ENCODE results near the gene C16orf95. TPM values are rescaled to one million over a fixed set of nuclear protein-coding genes. Genes with fewer than 3 reads are reported as not detected.

C16orf95 gene
- total RNA-seq, 1 donor from 2014 or later = 6.3 TPM

- TF ChIP-seq, protein P1, sequence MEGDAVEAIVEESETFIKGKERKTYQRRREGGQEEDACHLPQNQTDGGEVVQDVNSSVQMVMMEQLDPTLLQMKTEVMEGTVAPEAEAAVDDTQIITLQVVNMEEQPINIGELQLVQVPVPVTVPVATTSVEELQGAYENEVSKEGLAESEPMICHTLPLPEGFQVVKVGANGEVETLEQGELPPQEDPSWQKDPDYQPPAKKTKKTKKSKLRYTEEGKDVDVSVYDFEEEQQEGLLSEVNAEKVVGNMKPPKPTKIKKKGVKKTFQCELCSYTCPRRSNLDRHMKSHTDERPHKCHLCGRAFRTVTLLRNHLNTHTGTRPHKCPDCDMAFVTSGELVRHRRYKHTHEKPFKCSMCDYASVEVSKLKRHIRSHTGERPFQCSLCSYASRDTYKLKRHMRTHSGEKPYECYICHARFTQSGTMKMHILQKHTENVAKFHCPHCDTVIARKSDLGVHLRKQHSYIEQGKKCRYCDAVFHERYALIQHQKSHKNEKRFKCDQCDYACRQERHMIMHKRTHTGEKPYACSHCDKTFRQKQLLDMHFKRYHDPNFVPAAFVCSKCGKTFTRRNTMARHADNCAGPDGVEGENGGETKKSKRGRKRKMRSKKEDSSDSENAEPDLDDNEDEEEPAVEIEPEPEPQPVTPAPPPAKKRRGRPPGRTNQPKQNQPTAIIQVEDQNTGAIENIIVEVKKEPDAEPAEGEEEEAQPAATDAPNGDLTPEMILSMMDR (conservative IDR thresholded peaks at IDR 0.05) = no peak
- Mint-ChIP-seq H3K27ac (no peak overlapping the region), H3K4me1 (ENCODE audit: unreplicated experiment) (no peaks in the 10 kb centered on the region), H3K9me3 (peaks cover 5% of the 10 kb centered on the region), H3K4me3 (no peak overlapping the region), H3K27me3 (no peaks in the 10 kb centered on the region), H3K36me3 (peaks cover 3% of the 10 kb centered on the region)
- DNase-seq (ENCODE audit: extremely low spot score, unreplicated experiment) = no peak
Observed at GRCh38 chr16:87310610-87311009, 6.6 kb downstream of the C16orf95 start.

DNA sequence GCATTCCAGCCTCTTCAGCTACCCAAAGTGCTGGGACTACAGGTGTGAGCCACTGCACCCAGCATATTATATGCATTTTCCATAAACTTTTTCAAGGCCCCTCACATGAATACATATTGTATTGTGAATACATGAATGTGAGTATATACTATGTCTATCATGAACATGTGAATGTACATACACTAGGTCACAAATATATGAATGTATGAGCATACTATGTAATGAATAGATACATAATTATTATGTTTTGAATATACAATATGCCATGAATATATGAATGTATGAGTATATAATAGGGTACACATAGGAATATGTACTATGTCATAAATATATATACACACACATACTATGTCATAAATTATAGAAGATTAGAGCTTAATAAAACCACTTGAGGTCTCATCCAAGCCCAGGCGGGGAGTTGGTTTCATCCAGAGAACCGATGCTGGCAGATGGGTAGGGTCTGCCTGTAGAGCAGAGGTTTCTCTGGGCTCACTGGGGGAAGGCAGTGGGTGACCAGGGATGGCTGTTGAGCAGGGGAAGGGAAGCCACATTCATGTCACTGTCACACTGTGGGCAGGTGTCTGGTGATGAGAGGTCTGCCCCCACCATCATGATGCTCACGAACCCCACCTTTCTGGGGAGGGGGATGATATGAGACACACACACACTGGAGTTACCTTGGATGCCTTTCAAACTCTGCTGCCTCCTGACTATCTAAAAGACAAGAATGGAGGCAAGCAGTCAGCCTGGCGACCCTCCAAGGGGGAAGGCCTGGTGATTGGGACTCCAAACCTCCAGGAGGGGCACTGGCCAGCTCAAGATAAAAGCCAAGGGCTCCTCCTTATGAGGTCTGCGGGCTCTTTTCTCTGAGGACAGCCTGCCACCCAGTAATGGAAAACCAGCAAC is 7.3 kb downstream of the C16orf95 start:
- Mint-ChIP-seq H3K9me3 (peaks cover 5% of the 10 kb centered on the region), H3K27ac (no peak overlapping the region), H3K4me1 (ENCODE audit: unreplicated experiment) (no peaks in the 10 kb centered on the region), H3K36me3 (peaks cover 3% of the 10 kb centered on the region), H3K27me3 (no peaks in the 10 kb centered on the region), H3K4me3 (no peak overlapping the region)
- TF ChIP-seq, protein P1 (conservative IDR thresholded peaks at IDR 0.05) = no peak
- DNase-seq (ENCODE audit: extremely low spot score, unreplicated experiment) = no peak

DNA sequence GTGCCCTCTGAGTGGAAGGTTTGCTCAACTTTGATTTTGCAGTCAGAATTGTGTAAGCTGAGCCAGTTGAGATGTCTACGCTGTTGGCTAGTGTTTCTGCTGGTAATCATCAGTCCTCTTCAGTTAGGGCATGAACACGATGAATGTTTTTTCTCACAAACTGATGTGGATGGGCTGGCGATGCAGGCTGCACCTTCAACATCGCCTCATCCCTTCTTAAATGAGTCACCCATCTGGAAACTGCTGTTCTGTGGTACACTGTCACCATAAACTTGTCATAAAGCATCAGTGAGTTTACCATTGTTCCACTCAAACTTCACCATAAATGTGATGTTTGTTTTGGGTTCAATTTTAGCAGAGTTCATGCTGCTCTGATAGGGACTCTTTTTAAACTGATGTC is 8.4 kb downstream of the C16orf95 start:
- Mint-ChIP-seq H3K9me3 (peaks cover 5% of the 10 kb centered on the region), H3K27ac (no peak overlapping the region), H3K4me1 (ENCODE audit: unreplicated experiment) (no peaks in the 10 kb centered on the region), H3K27me3 (no peaks in the 10 kb centered on the region), H3K4me3 (no peak overlapping the region), H3K36me3 (peaks cover 3% of the 10 kb centered on the region)
- no peak for DNase-seq (ENCODE audit: extremely low spot score, unreplicated experiment)
- TF ChIP-seq, protein P1 (conservative IDR thresholded peaks at IDR 0.05) = no peak

DNA sequence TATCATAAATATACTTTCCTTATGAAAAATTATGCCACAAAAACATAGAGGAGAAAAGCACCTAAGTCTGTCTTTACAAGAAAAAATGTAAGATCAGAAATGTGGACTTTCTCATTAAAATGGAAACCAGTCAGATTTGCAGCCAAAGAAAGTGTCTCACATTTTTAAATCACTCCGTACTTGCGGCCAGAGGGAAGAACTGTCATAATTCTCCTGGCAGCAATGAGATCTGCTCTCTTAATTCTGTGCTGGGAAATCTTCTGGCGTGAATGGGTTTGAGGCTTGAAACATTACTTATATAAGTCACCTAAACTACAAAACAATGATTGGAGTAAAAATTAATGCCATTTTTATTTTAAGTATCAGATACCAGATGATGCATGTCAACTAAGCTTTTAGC is 10.7 kb downstream of the C16orf95 start:
- Mint-ChIP-seq H3K4me1 (ENCODE audit: unreplicated experiment) (no peaks in the 10 kb centered on the region), H3K9me3 (peaks cover 5% of the 10 kb centered on the region), H3K4me3 (no peak overlapping the region), H3K27me3 (no peaks in the 10 kb centered on the region), H3K36me3 (peaks cover 3% of the 10 kb centered on the region), H3K27ac (no peak overlapping the region)
- DNase-seq (ENCODE audit: extremely low spot score, unreplicated experiment) = no peak
- TF ChIP-seq, protein P1 (conservative IDR thresholded peaks at IDR 0.05) = no peak

- H3K4me3 Mint-ChIP-seq = no peak overlapping the region
- TF ChIP-seq, protein P1 (conservative IDR thresholded peaks at IDR 0.05) = peak; percentile 31
- peaks cover 3% of the 10 kb centered on the region for H3K36me3 Mint-ChIP-seq
- H3K27me3 Mint-ChIP-seq = no peaks in the 10 kb centered on the region
- no peaks in the 10 kb centered on the region for H3K4me1 Mint-ChIP-seq (ENCODE audit: unreplicated experiment)
- no peak for DNase-seq (ENCODE audit: extremely low spot score, unreplicated experiment)
- peaks cover 5% of the 10 kb centered on the region for H3K9me3 Mint-ChIP-seq
- H3K27ac Mint-ChIP-seq = no peak overlapping the region
Observed at GRCh38 chr16:87305505-87306391, 11.4 kb downstream of the C16orf95 start.
